Mesenteric fat pad (tissue), 1 donor: ENCODE data around the gene ADARB1. TPM values are rescaled to one million over a fixed set of nuclear protein-coding genes. Genes with fewer than 3 reads are reported as not detected.
A peak's percentile ranks its signal among the peaks of the same experiment; 100 is the strongest.

ENCODE experiments used
- DNase-seq: peaks from one replicate; pipeline ENCODE4 v3.0.0-alpha.2; 2020; ENCODE audit warnings: low spot score
- total RNA-seq: library from RNA; stranded (reverse); fragmentation: NEBNext Ultra II Directional; extraction: Animal tissue kit (Norgen Biotek cat#: 25700); gene quantifications from one replicate; pipeline ENCODE4 v1.2.1, GENCODE V29; 2021
- donor health status: DM: yes; HTN: yes; CAD: no.

The ADARB1 gene
- total RNA-seq, 1 donor from 2014 or later = 39.6 TPM

GRCh38 chr21:45163413-45164123 lies 89.2 kb downstream of the ADARB1 start:
- DNase-seq = no peak

DNA sequence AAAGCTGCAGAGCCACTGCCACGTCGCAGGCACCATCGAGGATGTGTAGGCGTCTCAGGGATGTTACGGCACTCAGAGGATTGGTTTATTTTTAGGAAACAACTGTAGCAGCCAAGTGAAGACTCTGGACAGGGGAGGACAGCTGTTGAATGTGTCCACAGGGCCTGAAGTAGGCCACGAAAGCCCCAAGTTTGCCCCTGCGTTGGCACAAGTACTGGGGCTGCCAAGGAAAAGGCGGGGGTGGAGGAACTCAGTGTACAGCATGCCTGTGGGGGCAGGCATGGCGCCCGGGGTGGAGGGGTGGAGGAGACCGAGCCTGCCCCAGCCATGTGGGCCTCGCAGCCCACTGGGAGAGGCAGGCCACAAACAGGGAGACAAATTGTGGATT lies 89.7 kb downstream of the ADARB1 start:
- DNase-seq = peak; percentile 88

DNA sequence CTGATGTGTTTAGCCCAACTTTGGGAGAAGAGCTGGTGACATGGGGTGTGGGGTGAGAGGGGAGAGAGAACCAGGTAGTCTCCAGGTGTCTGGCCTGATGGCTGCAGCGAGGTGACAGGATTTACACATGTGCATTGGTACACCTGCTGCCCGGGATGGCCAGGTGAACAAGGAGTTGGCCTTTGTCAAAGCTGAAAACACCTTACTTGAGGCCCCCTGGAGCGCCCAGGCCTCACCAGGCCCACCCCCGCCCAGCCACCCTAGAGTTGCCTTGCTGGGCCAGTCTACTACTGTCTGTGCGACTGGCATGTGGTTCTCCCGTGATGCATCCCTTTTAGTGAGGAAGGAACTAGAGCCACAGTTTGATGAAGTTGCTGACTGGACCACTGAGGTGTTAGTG lies 90.5 kb downstream of the ADARB1 start:
- no peak for DNase-seq

- DNase-seq = no peak
These were observed 92.6 kb downstream of the ADARB1 start for GRCh38 chr21:45166931-45167330.

GRCh38 chr21:45167796-45168222 lies 93.4 kb downstream of the ADARB1 start:
- no peak for DNase-seq

GRCh38 chr21:45168522-45168921 lies 94.1 kb downstream of the ADARB1 start:
- DNase-seq = no peak

- DNase-seq = no peak
These were observed 94.6 kb downstream of the ADARB1 start for GRCh38 chr21:45169001-45169400.

DNA sequence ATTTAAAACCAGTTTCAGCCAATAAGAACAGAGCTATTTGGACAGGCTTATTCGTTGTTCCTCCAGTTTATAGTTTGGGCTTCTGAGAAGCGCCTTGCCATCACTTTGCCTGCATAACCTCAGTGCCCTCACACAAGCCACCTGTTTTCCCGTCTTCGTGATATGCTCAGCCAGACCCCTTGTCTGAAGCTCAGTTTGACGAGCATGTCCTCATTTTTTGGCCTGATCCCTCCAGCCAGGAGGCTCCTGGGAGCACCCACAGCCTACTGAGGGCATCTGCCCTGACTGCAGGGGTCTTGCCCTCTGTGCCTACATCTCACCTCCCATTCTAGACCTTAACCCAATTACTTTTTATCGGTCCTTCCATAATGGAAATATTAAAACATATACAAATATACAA lies 95.3 kb downstream of the ADARB1 start:
- no peak for DNase-seq

GRCh38 chr21:45170987-45171386 lies 96.6 kb downstream of the ADARB1 start:
- DNase-seq = no peak

- DNase-seq = no peak
These were observed 98.0 kb downstream of the ADARB1 start for GRCh38 chr21:45172420-45172819.

GRCh38 chr21:45175326-45176095 lies 101.1 kb downstream of the ADARB1 start:
- no peak for DNase-seq

GRCh38 chr21:45176141-45176540 lies 101.8 kb downstream of the ADARB1 start:
- DNase-seq = no peak

- no peak for DNase-seq
These were observed 102.7 kb downstream of the ADARB1 start for GRCh38 chr21:45177039-45177438.

DNA sequence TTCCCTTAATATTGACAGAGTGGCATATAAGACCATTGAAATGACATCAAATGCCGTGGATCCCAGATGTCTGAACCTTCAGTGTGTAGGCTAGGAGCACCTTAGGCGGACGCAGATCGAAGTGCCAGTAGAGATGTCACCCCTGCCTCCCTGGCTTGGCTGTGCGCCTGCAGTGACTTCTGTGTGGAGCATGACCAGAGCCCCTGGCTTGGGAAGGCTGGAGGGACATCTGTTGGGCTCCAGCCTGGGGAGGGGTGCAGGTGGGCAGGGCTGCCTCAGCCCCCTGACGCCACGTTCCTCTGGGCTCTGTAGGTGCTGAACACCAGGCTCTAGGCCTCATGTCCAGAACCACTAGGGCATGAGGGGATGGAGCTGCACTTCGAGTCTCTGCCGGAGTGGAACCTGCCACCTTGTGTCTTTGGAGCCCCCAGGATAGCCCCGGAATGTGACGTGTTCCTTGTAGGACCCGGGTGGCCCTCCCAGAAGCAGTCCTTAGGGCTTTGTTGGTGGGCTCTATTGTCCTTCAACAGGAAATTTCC lies 103.8 kb downstream of the ADARB1 start:
- no peak for DNase-seq

DNA sequence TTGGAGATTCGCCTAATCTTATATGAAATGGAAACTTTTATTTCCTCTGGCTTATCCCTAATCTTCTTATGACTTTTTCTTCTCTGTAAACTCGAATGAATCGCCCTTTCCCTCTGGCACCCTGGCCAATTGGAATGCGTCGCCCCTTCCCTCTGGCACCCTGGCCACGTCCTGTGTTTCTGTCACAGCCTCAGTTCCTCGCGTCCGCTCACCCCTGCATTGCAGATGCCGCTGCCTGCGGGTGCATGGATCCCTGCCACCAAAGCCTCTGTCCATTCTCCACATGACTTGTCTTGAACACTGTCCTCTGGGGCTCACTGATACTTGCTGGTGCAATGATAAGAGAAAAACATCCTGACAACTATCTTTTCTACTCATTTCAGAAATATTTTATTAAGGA lies 104.6 kb downstream of the ADARB1 start:
- DNase-seq = no peak

- no peak for DNase-seq
These were observed 105.3 kb downstream of the ADARB1 start for GRCh38 chr21:45179568-45180245.

GRCh38 chr21:45180246-45180599 lies 105.8 kb downstream of the ADARB1 start:
- DNase-seq = no peak

- DNase-seq = no peak
These were observed 108.6 kb downstream of the ADARB1 start for GRCh38 chr21:45182958-45183357.

DNA sequence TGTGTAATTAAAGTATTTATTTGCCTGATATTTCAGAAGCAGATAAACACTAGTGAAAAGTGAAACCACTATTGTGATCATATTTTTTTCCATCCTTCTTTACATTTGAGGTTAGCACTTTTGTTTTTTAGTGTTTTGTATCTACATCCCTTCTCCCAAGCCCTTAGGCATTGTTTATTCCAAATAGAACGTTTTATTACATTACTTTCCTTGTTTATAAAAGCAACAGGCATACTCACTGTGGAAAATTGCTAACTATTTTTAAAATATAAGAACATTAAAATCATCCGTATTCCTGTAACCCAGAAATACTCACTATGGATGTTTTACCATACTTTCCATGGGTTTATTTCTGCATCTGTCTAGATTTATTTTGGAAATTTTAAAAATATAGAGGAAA lies 109.5 kb downstream of the ADARB1 start:
- no peak for DNase-seq

GRCh38 chr21:45184869-45185268 lies 110.5 kb downstream of the ADARB1 start:
- DNase-seq = no peak

- DNase-seq = no peak
These were observed 112.3 kb downstream of the ADARB1 start for GRCh38 chr21:45186709-45187108.

DNA sequence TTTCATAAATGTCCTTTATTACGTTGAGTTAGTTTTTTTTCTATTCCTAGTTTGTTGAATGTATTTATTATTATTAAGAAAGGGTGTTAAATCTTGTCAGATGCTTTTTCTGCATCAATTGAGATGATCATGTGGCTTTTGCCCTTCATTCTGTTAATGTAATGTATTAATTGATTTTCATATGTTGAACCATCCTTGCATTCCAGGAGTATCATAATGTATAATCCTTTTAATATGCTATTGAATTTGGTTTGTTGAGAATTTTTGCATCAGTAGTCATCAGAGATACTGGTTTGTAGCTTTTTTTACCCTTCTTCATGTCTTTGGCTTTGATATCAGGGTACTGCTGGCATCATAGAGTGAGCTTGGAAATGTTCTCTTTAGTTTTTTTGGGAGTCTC lies 113.3 kb downstream of the ADARB1 start:
- DNase-seq = no peak
